ENCODE data around the gene KRT4. TPM values are rescaled to one million over a fixed set of nuclear protein-coding genes. Genes with fewer than 3 reads are reported as not detected.

The KRT4 gene
- total RNA-seq, 1 donor from 2014 or later = 1,276 TPM

DNA sequence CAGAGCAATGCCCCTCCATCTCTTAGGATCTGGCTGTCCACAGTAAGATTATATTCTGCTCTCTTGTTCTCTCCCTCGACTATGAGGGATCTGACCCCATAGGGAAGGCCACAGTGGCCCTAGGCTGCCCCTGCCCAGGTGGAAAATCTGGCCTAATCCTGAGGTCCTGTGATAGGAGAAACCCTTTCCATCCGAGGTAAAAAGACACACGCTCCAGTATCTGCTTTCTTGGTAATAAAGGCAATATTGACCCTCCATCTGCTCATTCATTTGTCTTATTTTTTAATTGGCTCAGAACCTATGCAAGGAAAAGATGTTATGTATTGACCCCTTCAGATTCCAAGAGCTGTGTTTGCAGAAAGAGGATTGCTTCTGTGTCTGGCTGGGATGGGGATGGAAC, 46.5 kb downstream of the KRT4 start:
- TF ChIP-seq, protein P1, sequence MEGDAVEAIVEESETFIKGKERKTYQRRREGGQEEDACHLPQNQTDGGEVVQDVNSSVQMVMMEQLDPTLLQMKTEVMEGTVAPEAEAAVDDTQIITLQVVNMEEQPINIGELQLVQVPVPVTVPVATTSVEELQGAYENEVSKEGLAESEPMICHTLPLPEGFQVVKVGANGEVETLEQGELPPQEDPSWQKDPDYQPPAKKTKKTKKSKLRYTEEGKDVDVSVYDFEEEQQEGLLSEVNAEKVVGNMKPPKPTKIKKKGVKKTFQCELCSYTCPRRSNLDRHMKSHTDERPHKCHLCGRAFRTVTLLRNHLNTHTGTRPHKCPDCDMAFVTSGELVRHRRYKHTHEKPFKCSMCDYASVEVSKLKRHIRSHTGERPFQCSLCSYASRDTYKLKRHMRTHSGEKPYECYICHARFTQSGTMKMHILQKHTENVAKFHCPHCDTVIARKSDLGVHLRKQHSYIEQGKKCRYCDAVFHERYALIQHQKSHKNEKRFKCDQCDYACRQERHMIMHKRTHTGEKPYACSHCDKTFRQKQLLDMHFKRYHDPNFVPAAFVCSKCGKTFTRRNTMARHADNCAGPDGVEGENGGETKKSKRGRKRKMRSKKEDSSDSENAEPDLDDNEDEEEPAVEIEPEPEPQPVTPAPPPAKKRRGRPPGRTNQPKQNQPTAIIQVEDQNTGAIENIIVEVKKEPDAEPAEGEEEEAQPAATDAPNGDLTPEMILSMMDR (conservative IDR thresholded peaks at IDR 0.05) = no peak
- no peaks in the 10 kb centered on the region for H3K4me1 Mint-ChIP-seq (ENCODE audit: unreplicated experiment)

DNA sequence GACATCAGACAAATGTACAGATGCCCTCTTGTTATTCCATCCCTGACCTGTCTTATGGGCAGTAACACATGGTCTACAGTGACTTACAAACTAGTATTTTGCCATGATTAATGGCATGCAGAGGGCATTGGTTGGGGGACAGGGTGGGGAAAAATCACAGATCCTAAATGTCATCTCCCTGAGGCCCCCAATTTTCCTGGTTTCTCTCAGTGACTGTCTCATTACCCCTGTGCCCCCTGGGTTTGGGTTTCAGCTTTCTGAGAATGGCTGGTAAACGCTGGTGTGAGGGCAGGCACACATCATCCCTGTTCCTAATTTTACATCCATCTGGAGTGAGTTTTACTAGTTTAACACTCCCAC, 46.9 kb downstream of the KRT4 start:
- no peaks in the 10 kb centered on the region for H3K9me3 Mint-ChIP-seq
- no peak for DNase-seq (ENCODE audit: extremely low spot score, unreplicated experiment)
- no peak overlapping the region for H3K27ac Mint-ChIP-seq
- TF ChIP-seq, protein P1 (conservative IDR thresholded peaks at IDR 0.05) = no peak
- no peaks in the 10 kb centered on the region for H3K4me1 Mint-ChIP-seq (ENCODE audit: unreplicated experiment)
- H3K27me3 Mint-ChIP-seq = peaks cover 26% of the 10 kb centered on the region
- no peaks in the 10 kb centered on the region for H3K36me3 Mint-ChIP-seq
- H3K4me3 Mint-ChIP-seq = no peak overlapping the region

More for the DNA sequence above, 46.5 kb downstream of the KRT4 start:
- DNase-seq (ENCODE audit: extremely low spot score, unreplicated experiment) = no peak
- Mint-ChIP-seq H3K27ac (no peak overlapping the region), H3K36me3 (no peaks in the 10 kb centered on the region), H3K27me3 (peaks cover 28% of the 10 kb centered on the region), H3K4me3 (no peak overlapping the region), H3K9me3 (no peaks in the 10 kb centered on the region)

DNA sequence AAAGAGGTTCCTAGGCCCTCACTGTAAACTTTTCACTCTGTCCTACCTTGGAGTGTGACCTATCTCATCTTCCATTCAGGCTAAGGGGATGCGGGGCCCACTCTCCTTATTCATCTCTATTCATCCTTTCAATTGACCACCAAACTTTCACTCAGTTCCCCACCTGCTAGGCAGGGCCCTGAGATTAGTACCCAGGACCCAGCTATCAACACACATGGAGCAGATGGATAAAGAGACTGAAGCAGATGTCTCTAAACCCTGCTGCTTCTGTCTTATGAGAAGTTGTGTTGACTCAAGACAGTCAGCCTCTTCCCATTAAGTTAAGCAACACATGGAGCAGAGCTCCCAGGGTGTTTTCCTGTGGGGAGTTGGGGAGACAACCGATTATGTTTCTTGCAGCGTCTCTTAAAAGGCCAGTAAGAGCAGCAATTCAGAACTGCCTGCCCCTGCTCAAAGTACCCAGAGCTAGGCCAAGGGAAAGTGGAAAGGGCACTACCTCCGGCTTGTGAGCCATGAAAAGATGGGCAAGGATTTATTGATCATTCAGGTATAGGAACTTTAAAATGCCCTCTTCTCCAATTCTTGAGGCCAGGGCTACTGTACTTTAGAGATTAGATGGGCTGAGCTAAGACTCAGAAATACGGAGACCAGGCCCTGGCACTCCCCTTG, 47.4 kb downstream of the KRT4 start:
- no peak overlapping the region for H3K27ac Mint-ChIP-seq
- no peaks in the 10 kb centered on the region for H3K9me3 Mint-ChIP-seq
- no peak overlapping the region for H3K4me3 Mint-ChIP-seq
- no peak for DNase-seq (ENCODE audit: extremely low spot score, unreplicated experiment)
- peaks cover 22% of the 10 kb centered on the region for H3K27me3 Mint-ChIP-seq
- H3K36me3 Mint-ChIP-seq = no peaks in the 10 kb centered on the region
- TF ChIP-seq, protein P1 (conservative IDR thresholded peaks at IDR 0.05) = no peak
- no peaks in the 10 kb centered on the region for H3K4me1 Mint-ChIP-seq (ENCODE audit: unreplicated experiment)

DNA sequence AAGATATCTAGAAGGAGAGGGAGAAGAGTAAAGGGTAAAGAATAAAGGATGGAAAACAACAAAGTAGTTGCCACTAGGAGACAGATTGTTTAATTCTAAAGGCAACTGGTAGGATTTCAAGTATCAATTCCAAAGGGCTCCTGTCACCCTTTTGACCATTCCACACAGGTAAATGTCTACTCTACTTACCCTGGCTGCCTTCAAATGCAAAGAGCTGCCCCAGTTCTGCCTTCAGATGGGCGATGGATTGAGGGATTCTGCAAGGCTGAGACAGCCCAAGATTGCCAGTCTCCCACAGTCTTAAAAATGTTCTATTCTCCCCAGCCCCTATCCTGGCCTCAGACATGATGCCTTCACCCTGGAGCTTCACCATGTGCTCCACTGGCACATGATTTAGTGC, 48.2 kb downstream of the KRT4 start:
- DNase-seq (ENCODE audit: extremely low spot score, unreplicated experiment) = no peak
- H3K4me3 Mint-ChIP-seq = no peak overlapping the region
- no peaks in the 10 kb centered on the region for H3K4me1 Mint-ChIP-seq (ENCODE audit: unreplicated experiment)

DNA sequence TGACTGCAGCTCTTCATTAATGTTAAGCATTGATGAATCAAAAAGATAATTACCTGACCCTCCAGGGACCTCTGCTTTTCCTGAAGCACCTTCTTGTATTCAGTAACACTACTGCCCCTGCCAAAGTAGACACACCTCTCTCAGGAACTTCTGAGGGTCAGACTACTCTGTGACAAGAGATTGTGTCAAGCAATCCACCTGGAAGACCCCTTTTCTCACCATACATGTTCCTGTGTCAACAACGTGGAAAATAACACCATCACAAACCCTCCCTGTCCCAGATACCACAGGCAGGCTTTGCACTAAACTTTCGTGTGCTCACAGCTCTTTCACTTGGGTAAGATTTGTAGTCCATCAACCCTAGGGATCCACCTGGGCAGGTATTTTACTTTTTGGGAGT, 49.9 kb downstream of the KRT4 start:
- no peak overlapping the region for H3K27ac Mint-ChIP-seq
- no peak overlapping the region for H3K4me3 Mint-ChIP-seq
- TF ChIP-seq, protein P1 (conservative IDR thresholded peaks at IDR 0.05) = no peak
- no peaks in the 10 kb centered on the region for H3K9me3 Mint-ChIP-seq
- no peaks in the 10 kb centered on the region for H3K4me1 Mint-ChIP-seq (ENCODE audit: unreplicated experiment)
- DNase-seq (ENCODE audit: extremely low spot score, unreplicated experiment) = no peak
- no peaks in the 10 kb centered on the region for H3K36me3 Mint-ChIP-seq
- peaks cover 18% of the 10 kb centered on the region for H3K27me3 Mint-ChIP-seq

More for the DNA sequence above, 48.2 kb downstream of the KRT4 start:
- TF ChIP-seq, protein P1 (conservative IDR thresholded peaks at IDR 0.05) = no peak
- no peak overlapping the region for H3K27ac Mint-ChIP-seq
- no peaks in the 10 kb centered on the region for H3K9me3 Mint-ChIP-seq
- peaks cover 14% of the 10 kb centered on the region for H3K27me3 Mint-ChIP-seq
- H3K36me3 Mint-ChIP-seq = no peaks in the 10 kb centered on the region
